ENCODE data around the gene FOXF1.

FOXF1 gene

GRCh38 chr16:86494039-86494564 is 16.2 kb upstream of the FOXF1 start:
- no peak for FAIRE-seq
- no peak for DNase-seq (ENCODE audit: insufficient read length)
- no peak for TF ChIP-seq POLR2A (IDR thresholded peaks at IDR 0.05; ENCODE audit: low read depth, low read length)
- TF ChIP-seq TAF1 (IDR thresholded peaks at IDR 0.05; ENCODE audit: borderline replicate concordance, low read depth, low read length) = no peak
- TF ChIP-seq POLR2AphosphoS5 (IDR thresholded peaks at IDR 0.05; ENCODE audit: low read depth, low read length) = no peak

GRCh38 chr16:86494565-86495356 is 15.6 kb upstream of the FOXF1 start:
- FAIRE-seq (no peak), DNase-seq (ENCODE audit: insufficient read length) (no peak)
- TF ChIP-seq POLR2AphosphoS5 (IDR thresholded peaks at IDR 0.05; ENCODE audit: low read depth, low read length) = no peak
- no peak for TF ChIP-seq TAF1 (IDR thresholded peaks at IDR 0.05; ENCODE audit: borderline replicate concordance, low read depth, low read length)
- TF ChIP-seq POLR2A (IDR thresholded peaks at IDR 0.05; ENCODE audit: low read depth, low read length) = no peak

- TF ChIP-seq POLR2AphosphoS5 (IDR thresholded peaks at IDR 0.05; ENCODE audit: low read depth, low read length) (no peak), TAF1 (IDR thresholded peaks at IDR 0.05; ENCODE audit: borderline replicate concordance, low read depth, low read length) (no peak), POLR2A (IDR thresholded peaks at IDR 0.05; ENCODE audit: low read depth, low read length) (no peak)
- FAIRE-seq (no peak), DNase-seq (ENCODE audit: insufficient read length) (no peak)
Observed at GRCh38 chr16:86495357-86495701, 15.0 kb upstream of the FOXF1 start.

- no peak for DNase-seq (ENCODE audit: insufficient read length)
- TF ChIP-seq POLR2AphosphoS5 (IDR thresholded peaks at IDR 0.05; ENCODE audit: low read depth, low read length) = no peak
- no peak for TF ChIP-seq POLR2A (IDR thresholded peaks at IDR 0.05; ENCODE audit: low read depth, low read length)
- no peak for TF ChIP-seq TAF1 (IDR thresholded peaks at IDR 0.05; ENCODE audit: borderline replicate concordance, low read depth, low read length)
- FAIRE-seq = no peak
Observed at GRCh38 chr16:86495756-86496261, 14.5 kb upstream of the FOXF1 start.

- DNase-seq (ENCODE audit: insufficient read length) (no peak), FAIRE-seq (no peak)
- TF ChIP-seq POLR2A (IDR thresholded peaks at IDR 0.05; ENCODE audit: low read depth, low read length) (no peak), POLR2AphosphoS5 (IDR thresholded peaks at IDR 0.05; ENCODE audit: low read depth, low read length) (no peak)
Observed at GRCh38 chr16:86496262-86496928, 13.9 kb upstream of the FOXF1 start.

GRCh38 chr16:86496929-86497461 is 13.3 kb upstream of the FOXF1 start:
- FAIRE-seq (no peak), DNase-seq (ENCODE audit: insufficient read length) (no peak)
- TF ChIP-seq TAF1 (IDR thresholded peaks at IDR 0.05; ENCODE audit: borderline replicate concordance, low read depth, low read length) (no peak), POLR2A (IDR thresholded peaks at IDR 0.05; ENCODE audit: low read depth, low read length) (no peak), POLR2AphosphoS5 (IDR thresholded peaks at IDR 0.05; ENCODE audit: low read depth, low read length) (no peak)

GRCh38 chr16:86497551-86498021 is 12.7 kb upstream of the FOXF1 start:
- no peak for DNase-seq (ENCODE audit: insufficient read length)
- TF ChIP-seq POLR2AphosphoS5 (IDR thresholded peaks at IDR 0.05; ENCODE audit: low read depth, low read length) (no peak), TAF1 (IDR thresholded peaks at IDR 0.05; ENCODE audit: borderline replicate concordance, low read depth, low read length) (no peak), POLR2A (IDR thresholded peaks at IDR 0.05; ENCODE audit: low read depth, low read length) (no peak)
- no peak for FAIRE-seq

- no peak for DNase-seq (ENCODE audit: insufficient read length)
Observed at GRCh38 chr16:86498155-86498670, 12.1 kb upstream of the FOXF1 start.

GRCh38 chr16:86498671-86499439 is 11.5 kb upstream of the FOXF1 start:
- TF ChIP-seq TAF1 (IDR thresholded peaks at IDR 0.05; ENCODE audit: borderline replicate concordance, low read depth, low read length) (no peak), POLR2A (IDR thresholded peaks at IDR 0.05; ENCODE audit: low read depth, low read length) (no peak), POLR2AphosphoS5 (IDR thresholded peaks at IDR 0.05; ENCODE audit: low read depth, low read length) (no peak)
- FAIRE-seq (no peak), DNase-seq (ENCODE audit: insufficient read length) (no peak)

More at GRCh38 chr16:86498155-86498670, 12.1 kb upstream of the FOXF1 start:
- no peak for FAIRE-seq
- no peak for TF ChIP-seq POLR2A (IDR thresholded peaks at IDR 0.05; ENCODE audit: low read depth, low read length)
- TF ChIP-seq TAF1 (IDR thresholded peaks at IDR 0.05; ENCODE audit: borderline replicate concordance, low read depth, low read length) = no peak
- no peak for TF ChIP-seq POLR2AphosphoS5 (IDR thresholded peaks at IDR 0.05; ENCODE audit: low read depth, low read length)

GRCh38 chr16:86499440-86499786 is 10.9 kb upstream of the FOXF1 start:
- FAIRE-seq (no peak), DNase-seq (ENCODE audit: insufficient read length) (no peak)
- TF ChIP-seq TAF1 (IDR thresholded peaks at IDR 0.05; ENCODE audit: borderline replicate concordance, low read depth, low read length) (no peak), POLR2A (IDR thresholded peaks at IDR 0.05; ENCODE audit: low read depth, low read length) (no peak), POLR2AphosphoS5 (IDR thresholded peaks at IDR 0.05; ENCODE audit: low read depth, low read length) (no peak)

All from GM12892 (cell line).